ENCODE data around the gene MATN1. TPM values are rescaled to one million over a fixed set of nuclear protein-coding genes. Genes with fewer than 3 reads are reported as not detected.

The MATN1 gene
- total RNA-seq, 1 experiment from 2014 or later: 0.12 TPM

- intact Hi-C loops (cut with micrococcal nuclease): no loop called here
- Histone ChIP-seq H3K4me2 (ENCODE audit: low read length) (no peak overlapping the region), H3K27ac (ENCODE audit: low read depth, low read length) (no peak overlapping the region), H3K27me3 (ENCODE audit: insufficient read depth, low read length) (no peaks in the 10 kb centered on the region), H2AFZ (ENCODE audit: low read depth, low read length, poor library complexity, severe bottlenecking) (no peak overlapping the region), H3K79me2 (ENCODE audit: insufficient read depth, low read length) (no peaks in the 10 kb centered on the region), H3K9ac (ENCODE audit: low read length) (no peak overlapping the region), H3K4me3 (replicated peaks in 1 of 2; ENCODE audit: low read depth in 1 of 2, low read length in 2 of 2) (no peak overlapping the region), H3K36me3 (ENCODE audit: control insufficient read depth in 1 of 2, insufficient read depth in 2 of 2, low read length in 2 of 2) (no peaks in the 10 kb centered on the region), H3K4me1 (ENCODE audit: control insufficient read depth in 1 of 2, insufficient read depth in 2 of 2, low read length in 2 of 2) (no peaks in the 10 kb centered on the region; a peak in 1 of 4 replicates), H3K9me2 (ENCODE audit: insufficient read depth) (no peaks in the 10 kb centered on the region), H4K20me1 (ENCODE audit: insufficient read depth) (no peaks in the 10 kb centered on the region), H3K9me3 (ENCODE audit: control insufficient read depth in 1 of 2, insufficient read depth in 1 of 2, low read depth in 1 of 2, low read length in 2 of 2) (peaks cover 3 to 6% of the 10 kb centered on the region in 2 experiments; a peak in 3 of 4 replicates)
- ATAC-seq (no peak), DNase-seq (ENCODE audit: low read depth, low spot score) (no peak)
- ChIA-PET RAD21 (ENCODE audit: low non-redundant PET in 1 of 2, low total read pairs in 2 of 2, uncharacterized antibody in 2 of 2, unreplicated experiment in 2 of 2) (no interaction called here), POLR2A (no interaction called here), CTCF (no interaction called here)
- BruUV-seq (replicated peaks): no TSS peak
- TF ChIP-seq ZNF274 (IDR thresholded peaks at IDR 0.05; ENCODE audit: low read depth, low read length) (no peak), SP1 (IDR thresholded peaks at IDR 0.05; ENCODE audit: low read depth) (no peak), YY1 (IDR thresholded peaks at IDR 0.05; ENCODE audit: extremely low read depth, insufficient replicate concordance, low read depth, low read length) (no peak), CTCF (IDR thresholded peaks at IDR 0.05 in 2 of 3, conservative IDR thresholded peaks at IDR 0.05 in 1 of 3; ENCODE audit: borderline replicate concordance in 1 of 3, insufficient read depth in 1 of 3, low read depth in 2 of 3, low read length in 2 of 3) (no peak), SIN3A (IDR thresholded peaks at IDR 0.05; ENCODE audit: low read depth) (no peak), POLR2A (IDR thresholded peaks at IDR 0.05; ENCODE audit: borderline replicate concordance, extremely low read depth, insufficient read depth, insufficient read length) (no peak), ELF1 (IDR thresholded peaks at IDR 0.05; ENCODE audit: borderline replicate concordance, low read depth) (no peak), EGR1 (IDR thresholded peaks at IDR 0.05; ENCODE audit: low read depth) (no peak), JUND (IDR thresholded peaks at IDR 0.05) (no peak), EZH2 (IDR thresholded peaks at IDR 0.05) (no peak), RAD21 (IDR thresholded peaks at IDR 0.05; ENCODE audit: low read depth) (no peak), MAX (IDR thresholded peaks at IDR 0.05) (no peak), REST (IDR thresholded peaks at IDR 0.05; ENCODE audit: low read depth) (no peak)
Observed at GRCh38 chr1:30677471-30677870, 45.9 kb downstream of the MATN1 start.
